ENCODE measurements around the gene PDLIM5.
A peak's percentile ranks its signal among the peaks of the same experiment; 100 is the strongest.

PDLIM5 gene

GRCh38 chr4:94523033-94523580 is 71.4 kb downstream of the PDLIM5 start:
- DNase-seq (ENCODE audit: insufficient read length, low spot score) = no peak
- FAIRE-seq = no peak

DNA sequence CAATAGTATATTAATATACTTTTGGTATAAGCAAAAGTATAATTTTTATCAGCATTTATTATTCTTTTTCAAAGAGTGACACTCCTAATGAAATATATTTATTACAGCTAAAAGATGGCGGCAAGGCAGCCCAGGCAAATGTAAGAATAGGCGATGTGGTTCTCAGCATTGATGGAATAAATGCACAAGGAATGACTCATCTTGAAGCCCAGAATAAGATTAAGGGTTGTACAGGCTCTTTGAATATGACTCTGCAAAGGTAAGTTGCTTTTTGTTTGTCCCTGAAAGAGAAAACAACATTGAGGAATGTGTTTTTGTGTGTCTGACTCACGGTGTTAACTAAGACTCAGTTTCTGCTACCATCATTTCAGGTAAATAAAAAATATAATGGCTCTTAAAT is 71.9 kb downstream of the PDLIM5 start:
- FAIRE-seq (no peak), DNase-seq (ENCODE audit: insufficient read length, low spot score) (no peak)

DNA sequence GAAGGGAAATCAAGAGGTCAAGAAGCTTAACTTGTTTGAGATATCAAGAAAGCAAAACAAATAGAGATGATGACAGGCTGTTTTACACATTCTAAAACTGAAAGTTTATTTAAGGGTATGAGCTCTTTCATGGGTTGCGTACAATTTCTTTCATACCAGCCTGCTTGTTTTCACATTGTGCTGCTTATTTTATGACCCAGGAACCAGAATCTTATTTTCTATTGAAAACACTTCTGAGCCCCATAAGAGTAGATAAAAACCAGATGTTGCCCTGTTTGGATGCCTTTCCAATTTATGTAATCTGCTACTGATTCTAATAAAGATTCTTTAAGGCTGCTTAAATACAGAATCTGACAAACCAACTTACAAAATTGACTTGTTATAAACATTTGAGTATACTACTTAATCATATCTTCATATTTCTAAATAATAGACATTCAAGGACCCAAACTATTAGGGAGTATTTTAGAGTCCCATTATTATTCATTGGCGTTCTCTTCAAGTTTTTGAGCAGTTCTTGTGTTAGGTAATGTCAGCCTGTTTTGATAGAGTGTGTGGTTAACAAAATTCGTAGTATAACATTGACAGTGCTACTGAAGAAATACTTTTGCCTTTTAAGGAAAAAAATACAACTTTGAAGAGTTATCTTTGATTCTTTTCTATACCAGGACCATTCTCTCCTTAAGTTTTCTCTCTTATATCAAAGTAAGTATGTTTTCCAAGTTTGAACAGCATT is 74.4 kb downstream of the PDLIM5 start:
- DNase-seq (ENCODE audit: insufficient read length, low spot score) (no peak), FAIRE-seq (peak; percentile 73)

DNA sequence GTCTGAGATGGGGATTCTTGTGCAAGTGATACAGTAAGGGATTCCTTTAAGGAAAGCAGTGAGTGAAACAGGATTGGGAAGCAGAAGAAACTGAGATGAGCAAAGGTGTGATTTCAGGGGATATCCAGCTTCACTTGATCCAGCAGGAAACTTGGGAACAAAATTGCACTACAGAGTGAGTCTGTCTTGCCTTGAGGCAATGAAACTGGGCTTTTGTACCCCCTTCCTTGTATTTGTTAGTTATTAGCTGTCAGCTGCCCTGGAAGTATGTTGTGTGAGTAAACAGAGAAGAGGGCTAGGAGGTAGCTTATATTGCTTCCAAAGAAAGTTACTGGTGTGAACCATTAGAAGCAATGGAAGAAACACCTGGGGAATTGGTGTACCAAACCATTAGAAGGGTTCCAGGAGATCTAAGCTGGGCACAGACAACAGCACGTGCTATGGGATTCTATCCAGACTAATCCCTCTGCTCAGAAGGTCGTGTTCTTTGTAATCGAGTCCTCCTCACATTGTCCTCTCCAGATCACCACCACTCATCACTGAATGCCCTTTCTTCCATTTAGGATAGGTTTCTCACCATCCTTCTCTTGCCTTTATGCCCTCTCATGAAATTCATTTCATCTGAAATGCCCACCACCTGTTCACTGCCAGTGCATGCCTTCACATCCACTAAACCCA is 76.0 kb downstream of the PDLIM5 start:
- DNase-seq (ENCODE audit: insufficient read length, low spot score) (no peak), FAIRE-seq (no peak)

- DNase-seq (ENCODE audit: insufficient read length, low spot score) (no peak), FAIRE-seq (no peak)
Observed at GRCh38 chr4:94528792-94529451, 77.2 kb downstream of the PDLIM5 start.

DNA sequence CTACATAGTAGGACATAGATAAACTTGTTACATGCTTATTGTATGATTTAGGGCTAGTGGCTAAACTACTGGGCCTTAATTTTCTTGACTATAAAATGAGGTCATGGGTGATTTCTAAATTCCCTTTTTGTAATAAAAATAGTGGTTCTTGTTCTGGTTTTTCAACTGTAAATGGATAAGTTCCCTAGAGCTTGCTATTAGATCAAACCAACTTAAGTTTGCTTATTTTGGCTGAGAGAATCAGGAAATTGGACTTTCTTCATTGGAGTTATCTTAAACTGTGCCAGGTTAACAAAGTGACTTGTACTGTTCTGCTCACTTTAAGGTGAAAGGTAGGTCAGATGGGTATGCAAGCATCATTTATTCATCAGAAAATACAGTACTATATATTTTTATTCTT is 78.3 kb downstream of the PDLIM5 start:
- no peak for DNase-seq (ENCODE audit: insufficient read length, low spot score)
- no peak for FAIRE-seq

DNA sequence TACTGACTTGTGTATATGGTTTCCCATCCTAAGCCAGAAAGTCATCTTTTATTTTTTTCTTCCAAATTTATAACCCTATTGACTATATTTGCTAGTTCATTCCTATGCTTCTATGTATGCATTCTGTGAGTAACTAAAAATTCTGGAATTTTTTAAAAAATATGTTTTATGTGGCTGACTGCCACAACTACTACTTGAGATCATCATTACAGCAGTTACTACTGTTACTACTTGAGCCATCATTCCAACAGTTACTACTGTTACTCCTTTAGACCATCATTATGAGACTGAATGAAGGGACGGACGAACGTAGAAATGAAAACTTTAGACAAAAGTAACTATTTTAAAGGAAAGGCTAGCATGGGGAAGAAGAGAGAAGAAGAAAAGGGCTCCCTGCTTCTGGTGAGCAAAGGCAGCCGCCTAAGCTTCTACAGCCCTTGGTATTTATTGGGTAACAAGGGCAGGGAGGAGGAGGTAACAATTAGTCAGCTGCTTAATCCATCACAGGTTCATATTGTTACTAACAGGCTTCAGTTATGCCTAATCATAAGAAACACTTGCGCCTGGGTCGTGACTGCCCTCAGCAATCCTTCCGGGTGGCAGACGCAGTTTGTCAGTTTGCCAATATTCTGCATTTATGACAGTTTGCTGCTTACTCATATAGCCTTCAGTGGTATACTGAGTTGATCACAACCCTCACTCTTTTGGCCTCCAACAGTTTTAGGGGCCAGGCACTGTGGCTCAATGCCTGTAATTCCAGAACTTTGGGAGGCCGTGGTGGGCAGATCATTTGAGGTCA is 80.4 kb downstream of the PDLIM5 start:
- FAIRE-seq (no peak), DNase-seq (ENCODE audit: insufficient read length, low spot score) (no peak)

DNA sequence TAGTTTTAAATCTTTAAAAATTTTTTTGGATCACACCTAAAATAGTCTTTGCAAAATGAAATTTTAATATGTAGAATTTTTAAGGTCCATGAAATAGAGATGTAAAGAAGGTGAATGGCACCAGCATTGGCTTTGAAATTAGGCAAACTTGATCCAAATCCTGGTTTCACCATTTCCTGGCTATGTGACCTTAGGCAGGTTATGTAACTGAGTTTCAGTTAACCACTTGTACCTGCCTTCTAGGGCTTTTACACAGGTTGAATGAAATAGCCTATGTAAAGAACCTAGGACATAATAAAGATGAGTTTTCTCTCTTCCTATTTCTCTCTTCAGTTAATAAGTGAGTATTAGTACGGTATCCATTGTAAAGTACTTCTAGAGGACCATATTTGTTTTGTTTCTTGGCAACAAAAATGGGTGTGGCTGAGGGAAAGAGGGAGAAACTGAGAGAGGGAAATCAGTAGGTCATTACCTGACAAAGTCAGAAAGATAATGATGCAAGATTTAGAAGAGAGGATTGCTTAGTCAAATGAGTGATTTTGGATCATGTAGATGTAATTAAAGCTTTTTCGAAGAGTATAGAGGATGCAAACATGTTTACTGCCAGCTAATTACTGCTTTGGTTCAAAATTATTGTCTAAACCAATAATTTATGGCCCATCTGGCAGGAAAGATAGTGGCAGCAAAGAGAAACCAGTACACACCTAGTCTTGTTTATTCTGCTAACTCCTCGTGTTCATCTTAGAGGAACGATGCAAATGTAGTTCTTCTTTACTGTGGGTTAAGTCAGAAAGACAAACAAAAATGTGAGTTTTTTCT is 81.9 kb downstream of the PDLIM5 start:
- DNase-seq (ENCODE audit: insufficient read length, low spot score) (no peak), FAIRE-seq (peak; percentile 60)

- FAIRE-seq (peak; percentile 91), DNase-seq (ENCODE audit: insufficient read length, low spot score) (peak; percentile 8)
Observed at GRCh38 chr4:94534401-94535312, 82.9 kb downstream of the PDLIM5 start.

- DNase-seq (ENCODE audit: insufficient read length, low spot score) (no peak), FAIRE-seq (no peak)
Observed at GRCh38 chr4:94536049-94536448, 84.3 kb downstream of the PDLIM5 start.

DNA sequence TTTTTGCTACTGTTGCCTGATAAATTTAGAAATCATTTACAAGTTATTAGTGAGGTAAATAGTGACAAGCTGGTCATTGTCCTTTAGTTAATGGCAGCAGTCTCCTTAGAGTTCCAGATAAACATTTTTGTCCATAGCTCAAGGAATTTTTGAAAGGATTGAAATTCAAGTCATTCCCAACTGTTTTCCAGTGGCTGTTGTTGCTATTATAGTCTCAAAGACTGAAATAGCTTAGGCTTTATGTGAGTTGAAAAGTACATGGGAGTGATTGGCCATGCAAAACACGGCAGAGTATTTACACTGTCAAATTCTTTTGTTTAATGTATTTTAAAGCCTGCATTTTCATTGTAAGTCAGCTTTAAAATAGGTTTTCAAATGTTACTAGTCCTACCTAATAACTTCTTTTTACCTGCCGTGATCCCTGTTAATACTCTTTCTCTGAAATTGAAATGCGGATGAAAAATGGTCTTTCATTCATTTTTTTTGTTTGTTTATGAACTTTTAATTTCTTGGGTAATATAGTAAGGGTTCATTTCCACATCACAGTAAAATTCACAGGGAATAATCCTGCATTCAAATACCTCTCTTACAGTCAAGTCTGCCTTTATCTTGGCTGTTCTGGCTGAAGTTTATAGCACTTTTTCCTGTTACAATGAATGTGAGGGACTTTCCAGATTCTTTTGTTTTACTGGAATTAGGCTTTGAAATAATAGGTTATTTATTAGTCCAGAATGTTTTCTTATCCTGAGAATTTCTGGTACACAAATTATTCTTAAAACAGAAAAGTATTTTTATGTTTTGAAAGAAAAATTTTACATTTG is 85.1 kb downstream of the PDLIM5 start:
- FAIRE-seq (no peak), DNase-seq (ENCODE audit: insufficient read length, low spot score) (no peak)

DNA sequence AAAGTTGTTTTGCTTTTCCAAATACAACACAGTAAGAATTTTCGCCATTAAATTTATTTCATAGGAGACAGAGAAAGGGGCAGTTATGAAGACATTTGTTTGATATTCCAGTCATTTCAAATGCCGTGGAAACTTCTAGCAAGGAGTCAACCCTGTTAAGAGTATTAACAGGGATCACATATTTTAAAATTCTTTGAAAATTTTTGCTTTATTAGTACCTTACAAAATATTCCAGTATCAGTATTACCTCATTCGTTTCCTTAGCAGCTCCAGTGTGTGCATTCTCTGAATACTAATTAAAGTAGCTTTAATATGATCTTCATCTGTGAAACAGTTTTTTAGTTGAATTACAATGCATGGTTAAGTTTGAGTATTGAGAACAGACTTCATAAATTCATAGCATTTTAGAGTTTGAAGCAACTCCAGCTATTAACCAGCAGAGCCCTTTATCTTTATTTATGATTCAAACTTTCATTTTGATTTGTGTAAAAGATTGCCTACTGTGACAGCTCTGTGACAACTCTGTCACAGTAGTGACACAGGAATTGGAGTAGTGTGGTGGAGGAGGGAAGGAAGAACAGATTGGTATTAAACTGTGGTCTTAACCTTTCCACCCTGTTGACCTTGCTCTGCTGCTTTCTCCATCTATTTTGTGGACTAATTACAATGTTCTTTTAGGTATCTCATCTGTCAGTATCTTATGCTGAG is 86.3 kb downstream of the PDLIM5 start:
- FAIRE-seq (no peak), DNase-seq (ENCODE audit: insufficient read length, low spot score) (no peak)

DNA sequence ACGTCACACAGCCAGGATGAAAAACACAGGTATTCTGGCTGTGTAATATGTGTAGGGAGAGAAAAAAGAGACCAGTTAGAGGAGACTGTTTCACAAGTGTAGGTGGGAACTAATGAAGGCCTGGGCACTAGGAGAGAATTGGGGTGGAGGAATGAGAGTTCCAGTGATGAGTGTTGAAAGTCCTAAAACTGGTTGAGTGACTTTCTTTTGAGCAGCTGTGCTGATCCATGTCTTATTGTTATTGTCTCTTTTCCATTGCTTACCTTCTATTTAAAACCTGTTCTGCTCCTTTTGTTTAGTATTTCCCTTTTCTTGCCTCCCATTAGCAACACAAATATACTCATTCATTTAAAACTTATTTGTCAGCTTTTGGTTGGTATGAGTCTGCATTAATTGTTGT is 88.7 kb downstream of the PDLIM5 start:
- no peak for FAIRE-seq
- DNase-seq (ENCODE audit: insufficient read length, low spot score) = no peak

GRCh38 chr4:94544811-94545210 is 93.1 kb downstream of the PDLIM5 start:
- FAIRE-seq = no peak
- no peak for DNase-seq (ENCODE audit: insufficient read length, low spot score)

- FAIRE-seq = no peak
- DNase-seq (ENCODE audit: insufficient read length, low spot score) = no peak
Observed at GRCh38 chr4:94545296-94545695, 93.6 kb downstream of the PDLIM5 start.

DNA sequence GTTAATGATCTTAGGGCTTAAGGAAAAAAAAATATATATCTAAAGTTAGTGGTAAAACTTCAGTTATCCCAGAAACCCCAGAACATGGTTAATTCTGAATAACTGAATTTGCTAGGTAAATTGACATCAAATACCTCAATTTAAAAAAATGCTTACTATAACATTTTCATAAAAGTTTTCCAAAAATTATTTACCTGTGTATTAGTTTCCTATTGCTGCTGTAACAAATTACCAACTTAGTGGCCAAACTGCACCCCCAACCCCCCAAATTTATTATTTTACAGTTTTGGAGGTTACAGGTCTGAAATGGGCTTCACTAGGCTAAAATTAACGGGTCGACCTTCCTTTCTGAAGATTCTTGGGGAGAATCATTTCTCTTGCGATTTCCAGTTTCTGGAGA is 95.2 kb downstream of the PDLIM5 start:
- FAIRE-seq = no peak
- no peak for DNase-seq (ENCODE audit: insufficient read length, low spot score)

DNA sequence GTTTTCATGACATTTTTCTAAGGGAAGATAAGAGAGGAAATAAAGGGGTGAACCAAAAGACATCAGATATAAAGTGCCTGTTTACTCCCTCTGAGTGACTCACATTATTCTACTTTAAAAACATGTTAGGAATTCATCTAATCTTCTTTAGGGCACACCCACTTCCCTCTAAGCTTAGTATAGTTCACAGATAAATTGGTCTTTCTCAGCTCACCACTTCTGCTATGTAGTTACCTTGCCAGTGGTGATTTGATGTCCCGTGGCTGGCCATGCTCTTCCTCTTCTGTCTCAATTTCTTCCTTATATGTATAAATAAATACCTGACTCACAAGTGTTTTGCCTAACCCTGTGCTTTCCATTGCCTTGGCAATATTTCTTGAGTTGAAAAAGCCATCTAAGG is 96.8 kb downstream of the PDLIM5 start:
- DNase-seq (ENCODE audit: insufficient read length, low spot score) = no peak
- FAIRE-seq = no peak

GRCh38 chr4:94550352-94550751 is 98.6 kb downstream of the PDLIM5 start:
- FAIRE-seq (no peak), DNase-seq (ENCODE audit: insufficient read length, low spot score) (no peak)

Measured in GM19239 (cell line).